ENCODE results near the gene KCNC1.
A peak's percentile ranks its signal among the peaks of the same experiment; 100 is the strongest.

KCNC1 gene

GRCh38 chr11:17810041-17810440 lies 75.5 kb downstream of the KCNC1 start:
- TF ChIP-seq CTCF (IDR thresholded peaks at IDR 0.05; ENCODE audit: low read depth, low read length): no peak
- in situ Hi-C loops (cut with HindIII; ENCODE audit: low sequenced_read_pairs): no loop called here
- DNase-seq (ENCODE audit: low read depth, low spot score): no peak
- no peak overlapping the region for H3K4me3 ChIP-seq (ENCODE audit: low read depth, low read length)

GRCh38 chr11:17810746-17811145 lies 76.2 kb downstream of the KCNC1 start:
- no peak for TF ChIP-seq CTCF (IDR thresholded peaks at IDR 0.05; ENCODE audit: low read depth, low read length)
- DNase-seq (ENCODE audit: low read depth, low spot score): peak; percentile 37
- in situ Hi-C loops (cut with HindIII; ENCODE audit: low sequenced_read_pairs): no loop called here
- no peak overlapping the region for H3K4me3 ChIP-seq (ENCODE audit: low read depth, low read length)

- DNase-seq (ENCODE audit: low read depth, low spot score): no peak
- no peak for TF ChIP-seq CTCF (IDR thresholded peaks at IDR 0.05; ENCODE audit: low read depth, low read length)
- no peak overlapping the region for H3K4me3 ChIP-seq (ENCODE audit: low read depth, low read length)
- in situ Hi-C loops (cut with HindIII; ENCODE audit: low sequenced_read_pairs): no loop called here
Observed at GRCh38 chr11:17811352-17811751, 76.8 kb downstream of the KCNC1 start.

- in situ Hi-C loops (cut with HindIII; ENCODE audit: low sequenced_read_pairs): no loop called here
- no peak for TF ChIP-seq CTCF (IDR thresholded peaks at IDR 0.05; ENCODE audit: low read depth, low read length)
- H3K4me3 ChIP-seq (ENCODE audit: low read depth, low read length): no peak overlapping the region
- DNase-seq (ENCODE audit: low read depth, low spot score): no peak
Observed at GRCh38 chr11:17812091-17812864, 77.7 kb downstream of the KCNC1 start.

- no peak for TF ChIP-seq CTCF (IDR thresholded peaks at IDR 0.05; ENCODE audit: low read depth, low read length)
- H3K4me3 ChIP-seq (ENCODE audit: low read depth, low read length): no peak overlapping the region
- no peak for DNase-seq (ENCODE audit: low read depth, low spot score)
- in situ Hi-C loops (cut with HindIII; ENCODE audit: low sequenced_read_pairs): no loop called here
Observed at GRCh38 chr11:17812865-17813187, 78.2 kb downstream of the KCNC1 start.

GRCh38 chr11:17813391-17814059 lies 78.9 kb downstream of the KCNC1 start:
- DNase-seq (ENCODE audit: low read depth, low spot score): no peak
- no peak for TF ChIP-seq CTCF (IDR thresholded peaks at IDR 0.05; ENCODE audit: low read depth, low read length)
- H3K4me3 ChIP-seq (ENCODE audit: low read depth, low read length): no peak overlapping the region
- in situ Hi-C loops (cut with HindIII; ENCODE audit: low sequenced_read_pairs): no loop called here

All from astrocyte of the spinal cord (primary cell).